GM12892 (cell line): ENCODE results near the gene FXYD4.

Experiments used
- POLR2A ChIP-seq: IDR thresholded peaks from 2 replicates; pipeline ENCODE4 v1.6.1; 2011; ENCODE audit warnings: low read depth, low read length, control low read depth
- POLR2AphosphoS5 ChIP-seq: IDR thresholded peaks from 2 replicates; pipeline ENCODE4 v1.6.1; 2011; ENCODE audit warnings: low read depth, low read length, control low read depth
- TAF1 ChIP-seq: IDR thresholded peaks from 2 replicates; pipeline ENCODE4 v1.6.1; 2011; ENCODE audit warnings: low read depth, mild to moderate bottlenecking, control low read depth, low read length, borderline replicate concordance

- TF ChIP-seq POLR2A: peak; percentile 8; the same call in 1 of the 2 replicates
- no peak for TF ChIP-seq POLR2AphosphoS5
- TF ChIP-seq TAF1: no peak
Measured at GRCh38 chr10:43398939-43399319, 27.5 kb downstream of the FXYD4 start.
